ENCODE data around the gene CHIC2.

- no peak for TF ChIP-seq EZH2 (IDR thresholded peaks at IDR 0.05; ENCODE audit: borderline replicate concordance, insufficient read depth, low read length, poor library complexity, severe bottlenecking)
- TF ChIP-seq CTCF (IDR thresholded peaks at IDR 0.05; ENCODE audit: poor library complexity, severe bottlenecking) = no peak
- TF ChIP-seq EP300 (conservative IDR thresholded peaks at IDR 0.05; ENCODE audit: poor library complexity, severe bottlenecking) = no peak
- TF ChIP-seq TAF1 (IDR thresholded peaks at IDR 0.05; ENCODE audit: low read depth) = no peak
- TF ChIP-seq SMC3 (conservative IDR thresholded peaks at IDR 0.05; ENCODE audit: poor library complexity) = no peak
- no peak for TF ChIP-seq REST (IDR thresholded peaks at IDR 0.05; ENCODE audit: borderline replicate concordance)
- TF ChIP-seq MXI1 (conservative IDR thresholded peaks at IDR 0.05; ENCODE audit: poor library complexity, severe bottlenecking) = no peak
- TF ChIP-seq POLR2AphosphoS5 (IDR thresholded peaks at IDR 0.05) = no peak
- TF ChIP-seq RAD21 (conservative IDR thresholded peaks at IDR 0.05) = no peak
Measured at GRCh38 chr4:54041100-54041499, 23.3 kb downstream of the CHIC2 start.
